Stimulated activated effector memory CD8-positive, alpha-beta T cell treated with anti-CD3 and anti-CD28 coated beads, Interleukin-12 subunit alpha, Interleukin-12 subunit beta, amount 100 ng/mL, for 72 hours (primary cell): ENCODE measurements around the gene DOLPP1.

Experiments used
- ATAC-seq: fragments of 150-1000 bp; cut with Tn5 transposase; 2 replicates; pipeline ENCODE4 v1.10.0; 2021
- DNase-seq, 2 donors: peaks; one replicate each; pipeline ENCODE4 v3.0.0; 2021 to 2022; ENCODE audit warnings: low spot score in 2 of 2
- H3K27ac Mint-ChIP-seq: one replicate; pipeline ENCODE4 v1.8.0; 2022; ENCODE audit warnings: mild to moderate bottlenecking, mixed read lengths
- H3K36me3 Mint-ChIP-seq: one replicate; pipeline ENCODE4 v1.8.0; 2022; ENCODE audit warnings: mild to moderate bottlenecking, mixed read lengths
- H3K4me1 Mint-ChIP-seq: one replicate; pipeline ENCODE4 v1.8.0; 2022; ENCODE audit warnings: mixed read lengths
- H3K4me3 Mint-ChIP-seq: one replicate; pipeline ENCODE4 v1.8.0; 2022; ENCODE audit warnings: mild to moderate bottlenecking, mixed read lengths
- H3K9me3 Mint-ChIP-seq: one replicate; pipeline ENCODE4 v1.8.0; 2022; ENCODE audit warnings: mixed read lengths

DOLPP1 gene

GRCh38 chr9:129074106-129074505 is 6.8 kb upstream of the DOLPP1 start:
- H3K4me1 Mint-ChIP-seq, result peaks cover 35% of the 10 kb centered on the region
- DNase-seq (no peak), ATAC-seq (no peak)
- no peak overlapping the region for H3K4me3 Mint-ChIP-seq
- H3K27ac Mint-ChIP-seq, result no peak overlapping the region
- no peaks in the 10 kb centered on the region for H3K9me3 Mint-ChIP-seq
- H3K36me3 Mint-ChIP-seq, result peaks cover 7% of the 10 kb centered on the region

GRCh38 chr9:129075996-129076639 is 4.8 kb upstream of the DOLPP1 start:
- H3K9me3 Mint-ChIP-seq, result no peaks in the 10 kb centered on the region
- H3K36me3 Mint-ChIP-seq, result peaks cover 16% of the 10 kb centered on the region
- no peak overlapping the region for H3K4me3 Mint-ChIP-seq
- no peak overlapping the region for H3K27ac Mint-ChIP-seq
- ATAC-seq (no peak), DNase-seq (no peak)
- H3K4me1 Mint-ChIP-seq, result peaks cover 30% of the 10 kb centered on the region

GRCh38 chr9:129076640-129077037 is 4.3 kb upstream of the DOLPP1 start:
- H3K4me1 Mint-ChIP-seq, result peaks cover 30% of the 10 kb centered on the region
- H3K9me3 Mint-ChIP-seq, result no peaks in the 10 kb centered on the region
- H3K36me3 Mint-ChIP-seq, result peaks cover 17% of the 10 kb centered on the region
- DNase-seq (no peak), ATAC-seq (no peak)
- no peak overlapping the region for H3K4me3 Mint-ChIP-seq
- H3K27ac Mint-ChIP-seq, result no peak overlapping the region

GRCh38 chr9:129077236-129077635 is 3.7 kb upstream of the DOLPP1 start:
- Mint-ChIP-seq H3K4me1 (peaks cover 30% of the 10 kb centered on the region), H3K27ac (no peak overlapping the region), H3K9me3 (no peaks in the 10 kb centered on the region), H3K36me3 (peaks cover 21% of the 10 kb centered on the region), H3K4me3 (no peak overlapping the region)
- DNase-seq (no peak), ATAC-seq (no peak)

GRCh38 chr9:129078691-129079503 is 2.0 kb upstream of the DOLPP1 start:
- Mint-ChIP-seq H3K9me3 (no peaks in the 10 kb centered on the region), H3K27ac (no peak overlapping the region), H3K4me1 (peaks cover 30% of the 10 kb centered on the region), H3K36me3 (peaks cover 24% of the 10 kb centered on the region), H3K4me3 (peak overlapping the region; percentile 86)
- no peak for ATAC-seq
- DNase-seq, result no peak

- Mint-ChIP-seq H3K4me3 (peak overlapping the region; percentile 86), H3K4me1 (peaks cover 31% of the 10 kb centered on the region), H3K27ac (peak overlapping the region; percentile 91), H3K36me3 (peaks cover 31% of the 10 kb centered on the region), H3K9me3 (no peaks in the 10 kb centered on the region)
- ATAC-seq, result no peak
- DNase-seq, result no peak
Observed at GRCh38 chr9:129079829-129080228, 1.1 kb upstream of the DOLPP1 start.

GRCh38 chr9:129080298-129080600 is 662 bp upstream of the DOLPP1 start:
- ATAC-seq, result no peak
- Mint-ChIP-seq H3K4me1 (peaks cover 35% of the 10 kb centered on the region), H3K9me3 (no peaks in the 10 kb centered on the region)

GRCh38 chr9:129081388-129081904 is 535 bp downstream of the DOLPP1 start:
- DNase-seq, result no peak
- peak overlapping the region; percentile 91 for H3K27ac Mint-ChIP-seq
- H3K4me3 Mint-ChIP-seq, result peak overlapping the region; percentile 86
- peaks cover 39% of the 10 kb centered on the region for H3K36me3 Mint-ChIP-seq
- H3K4me1 Mint-ChIP-seq, result peaks cover 35% of the 10 kb centered on the region
- ATAC-seq, result no peak
- H3K9me3 Mint-ChIP-seq, result no peaks in the 10 kb centered on the region

More at GRCh38 chr9:129080298-129080600, 662 bp upstream of the DOLPP1 start:
- no peak for DNase-seq
- peak overlapping the region; percentile 86 for H3K4me3 Mint-ChIP-seq
- peak overlapping the region; percentile 91 for H3K27ac Mint-ChIP-seq
- H3K36me3 Mint-ChIP-seq, result peaks cover 31% of the 10 kb centered on the region

- H3K4me1 Mint-ChIP-seq, result peaks cover 27% of the 10 kb centered on the region
- DNase-seq, result no peak
- no peak for ATAC-seq
- H3K36me3 Mint-ChIP-seq, result peaks cover 58% of the 10 kb centered on the region
- no peaks in the 10 kb centered on the region for H3K9me3 Mint-ChIP-seq
- no peak overlapping the region for H3K4me3 Mint-ChIP-seq
- H3K27ac Mint-ChIP-seq, result no peak overlapping the region
Observed at GRCh38 chr9:129084087-129084486, 3.2 kb downstream of the DOLPP1 start.

GRCh38 chr9:129089246-129089645 is 8.3 kb downstream of the DOLPP1 start:
- no peak for ATAC-seq
- peaks cover 39% of the 10 kb centered on the region for H3K36me3 Mint-ChIP-seq

GRCh38 chr9:129093602-129094386 is 12.9 kb downstream of the DOLPP1 start:
- H3K9me3 Mint-ChIP-seq, result no peaks in the 10 kb centered on the region
- peaks cover 6% of the 10 kb centered on the region for H3K4me1 Mint-ChIP-seq
- no peak overlapping the region for H3K4me3 Mint-ChIP-seq
- DNase-seq (no peak), ATAC-seq (no peak)
- H3K36me3 Mint-ChIP-seq, result peaks cover 12% of the 10 kb centered on the region
- H3K27ac Mint-ChIP-seq, result peak overlapping the region; percentile 87

More at GRCh38 chr9:129089246-129089645, 8.3 kb downstream of the DOLPP1 start:
- no peak overlapping the region for H3K4me3 Mint-ChIP-seq
- no peaks in the 10 kb centered on the region for H3K9me3 Mint-ChIP-seq
- DNase-seq, result no peak
- H3K4me1 Mint-ChIP-seq, result peaks cover 11% of the 10 kb centered on the region
- no peak overlapping the region for H3K27ac Mint-ChIP-seq

- no peak for ATAC-seq
- Mint-ChIP-seq H3K4me3 (no peak overlapping the region), H3K36me3 (peaks cover 7% of the 10 kb centered on the region), H3K9me3 (no peaks in the 10 kb centered on the region), H3K27ac (peak overlapping the region; percentile 87), H3K4me1 (peaks cover 6% of the 10 kb centered on the region)
- no peak for DNase-seq
Observed at GRCh38 chr9:129094387-129095169, 13.7 kb downstream of the DOLPP1 start.

GRCh38 chr9:129095170-129095667 is 14.3 kb downstream of the DOLPP1 start:
- ATAC-seq (no peak), DNase-seq (no peak)
- H3K36me3 Mint-ChIP-seq, result peaks cover under 1% of the 10 kb centered on the region
- H3K27ac Mint-ChIP-seq, result peak overlapping the region; percentile 87
- H3K9me3 Mint-ChIP-seq, result no peaks in the 10 kb centered on the region
- peaks cover 6% of the 10 kb centered on the region for H3K4me1 Mint-ChIP-seq
- no peak overlapping the region for H3K4me3 Mint-ChIP-seq

- ATAC-seq, result no peak
Observed at GRCh38 chr9:129095908-129096307, 15.0 kb downstream of the DOLPP1 start.

More at GRCh38 chr9:129095908-129096307, 15.0 kb downstream of the DOLPP1 start:
- Mint-ChIP-seq H3K4me3 (no peak overlapping the region), H3K27ac (no peak overlapping the region), H3K4me1 (peaks cover 6% of the 10 kb centered on the region), H3K9me3 (no peaks in the 10 kb centered on the region), H3K36me3 (no peaks in the 10 kb centered on the region)
- DNase-seq, result no peak
